GM12878 (cell line): ENCODE data around the gene CCL16. TPM values are rescaled to one million over a fixed set of nuclear protein-coding genes. Genes with fewer than 3 reads are reported as not detected.

Experiments used
- ATAC-seq: fragments of 200-7000 bp; cut with Tn5 transposase; 3 replicates; pipeline ENCODE4 v1.9.1; 2020; ENCODE audit warnings: mild to moderate bottlenecking, moderate library complexity
- BruUV-seq: library from RNA; stranded (reverse); fragments of 400-500 nt; replicated peaks from 2 replicates; lab custom pipeline; 2021; lab: Mats Ljungman, UMichigan
- CTCF ChIA-PET: fragments of 300-600 bp; sonication (Branson Sonifier 250); formaldehyde crosslinking; extraction: SDS; loops from one replicate; lab custom pipeline; 2021; ENCODE audit warnings: inconsistent platforms; lab: Yijun Ruan, JAX
- POLR2A ChIA-PET: fragments of 350-600 bp; formaldehyde crosslinking; extraction: SDS; loops from one replicate; lab custom pipeline; 2021; ENCODE audit warnings: inconsistent platforms; lab: Charles Lee
- RAD21 ChIA-PET: fragments of 300-600 bp; sonication (Branson Sonifier 250); formaldehyde crosslinking; loops from one replicate; lab custom pipeline; 2023; ENCODE audit warnings: antibody characterized with exemption; ENCODE audit not compliant: unreplicated experiment; lab: Charles Lee
- SMC1A ChIA-PET: fragments of 300-600 bp; sonication (Branson Sonifier 250); formaldehyde crosslinking; loops from one replicate; lab custom pipeline; 2023; ENCODE audit not compliant: unreplicated experiment, uncharacterized antibody; lab: Charles Lee
- DNase-seq: peaks from one replicate; pipeline ENCODE4 v3.0.0-alpha.2; 2011; ENCODE audit warnings: low read depth, low spot score
- FAIRE-seq: peaks from 3 replicates; lab custom pipeline; 2011; peaks lifted over from hg19 to GRCh38; lab: Jason Lieb, UNC
- H2AFZ ChIP-seq: 2 replicates; pipeline ENCODE4 v1.6.0; 2011; ENCODE audit warnings: low read depth, low read length, control low read depth; ENCODE audit not compliant: control insufficient read depth
- H3K27ac ChIP-seq: 2 replicates; pipeline ENCODE4 v1.5.1; 2011; ENCODE audit warnings: control low read depth; ENCODE audit not compliant: control insufficient read depth, insufficient read depth
- H3K27me3 ChIP-seq, 2 experiments: replicated peaks in 1 of 2; 2 replicates each; pipeline versions ENCODE4 v1.6.0 to v1.6.1; 2011; ENCODE audit warnings: low read length in 1 of 2; ENCODE audit not compliant: control insufficient read depth in 2 of 2, insufficient read depth in 2 of 2
- H3K36me3 ChIP-seq, 2 experiments: 2 replicates each; pipeline ENCODE4 v1.5.1; 2011; ENCODE audit warnings: low read length in 1 of 2; ENCODE audit not compliant: control insufficient read depth in 2 of 2, insufficient read depth in 2 of 2
- H3K4me1 ChIP-seq: 2 replicates; pipeline ENCODE4 v1.6.1; 2011; ENCODE audit warnings: mild to moderate bottlenecking, low read length, moderate library complexity, mixed read lengths; ENCODE audit not compliant: control insufficient read depth, insufficient read depth
- H3K4me2 ChIP-seq: 2 replicates; pipeline ENCODE4 v1.6.0; 2011; ENCODE audit warnings: control low read depth; ENCODE audit not compliant: control insufficient read depth, insufficient read depth
- H3K4me3 ChIP-seq: fragments of 200-600 bp; sonication (generic); 2 replicates; pipeline ENCODE4 v1.5.1; 2016
- H3K79me2 ChIP-seq: 2 replicates; pipeline ENCODE4 v1.6.0; 2011; ENCODE audit warnings: low read length; ENCODE audit not compliant: control insufficient read depth, insufficient read depth
- H3K9ac ChIP-seq: 2 replicates; pipeline ENCODE4 v1.8.0; 2011; ENCODE audit warnings: low read length, control low read depth, mixed read lengths; ENCODE audit not compliant: control insufficient read depth, insufficient read depth
- H3K9me3 ChIP-seq: replicated peaks from 3 replicates; pipeline ENCODE4 v1.5.1; 2011; ENCODE audit warnings: mild to moderate bottlenecking, low read length; ENCODE audit not compliant: control insufficient read depth, insufficient read depth
- H4K20me1 ChIP-seq: 2 replicates; pipeline ENCODE4 v1.6.0; 2011; ENCODE audit not compliant: control insufficient read depth, insufficient read depth
- ATF3 ChIP-seq: IDR thresholded peaks from 2 replicates; pipeline ENCODE4 v1.6.1; 2011; ENCODE audit warnings: low read depth, mild to moderate bottlenecking, low read length, moderate library complexity, borderline replicate concordance; ENCODE audit errors: extremely low read depth
- BCL3 ChIP-seq: IDR thresholded peaks from 2 replicates; pipeline ENCODE4 v1.6.1; 2011; ENCODE audit warnings: borderline replicate concordance, low read depth, mild to moderate bottlenecking, moderate library complexity, low read length; ENCODE audit not compliant: insufficient read depth, poor library complexity, severe bottlenecking
- BHLHE40 ChIP-seq, 2 experiments: fragments of 450-650 bp in 1 of 2; IDR thresholded peaks; 2 replicates each; pipeline ENCODE4 v1.6.1; 2011 to 2017; ENCODE audit warnings: low read depth in 2 of 2, borderline replicate concordance in 1 of 2, improper control_type of control experiment in 1 of 2, low read length in 1 of 2, mild to moderate bottlenecking in 1 of 2
- BRCA1 ChIP-seq: IDR thresholded peaks from 2 replicates; pipeline ENCODE4 v1.6.1; 2011; ENCODE audit warnings: low read depth, low read length, improper control_type of control experiment
- CHD4 ChIP-seq: fragments of 200-600 bp; sonication (generic); IDR thresholded peaks from 2 replicates; pipeline ENCODE4 v1.6.1; 2016; ENCODE audit warnings: mild to moderate bottlenecking
- FOXM1 ChIP-seq: IDR thresholded peaks from 2 replicates; pipeline ENCODE4 v1.6.1; 2012; ENCODE audit warnings: low read depth, mild to moderate bottlenecking, inconsistent platforms, low read length, moderate library complexity
- GATAD2B ChIP-seq: fragments of 450-650 bp; conservative IDR thresholded peaks from 2 replicates; pipeline ENCODE4 v1.6.1; 2017; ENCODE audit warnings: low read depth, mild to moderate bottlenecking, moderate library complexity
- HCFC1 ChIP-seq: fragments of 150-350 bp; IDR thresholded peaks from 2 replicates; pipeline ENCODE4 v1.6.1; 2014; ENCODE audit warnings: low read length
- RUNX3 ChIP-seq: IDR thresholded peaks from 2 replicates; pipeline ENCODE4 v1.6.1; 2012; ENCODE audit warnings: low read length, inconsistent platforms
- STAT3 ChIP-seq: IDR thresholded peaks from 2 replicates; pipeline ENCODE4 v1.6.1; 2011; ENCODE audit warnings: low read depth, low read length, improper control_type of control experiment
- ZNF24 ChIP-seq: fragments of 450-650 bp; IDR thresholded peaks from 2 replicates; pipeline ENCODE4 v1.6.1; 2017; ENCODE audit warnings: antibody characterized with exemption, mild to moderate bottlenecking
- WGBS: methylation state at CpG from one replicate; pipeline ENCODE4 v1.1.6; 2016; ENCODE audit warnings: low lambda C conversion rate; ENCODE audit not compliant: insufficient replicate concordance, insufficient coverage; ENCODE audit errors: missing lambda C conversion rate; 5-methylcytosine and 5-hydroxymethylcytosine counted together
- in situ Hi-C: fragments of 300-500 bp; cut with MboI; formaldehyde crosslinking; loops from 9 replicates; pipeline ENCODE4 v1.14.3; 2018; ENCODE audit warnings: mixed read lengths
- intact Hi-C: fragments of 100-400 bp; cut with micrococcal nuclease; formaldehyde crosslinking; loops from one replicate; pipeline ENCODE4 v1.14.2; 2022; ENCODE audit not compliant: unreplicated experiment
- polyA plus RNA-seq, 11 experiments: library from polyadenylated mRNA; depleted of rRNA in 4 of 11; unstranded in 6 of 11; stranded (reverse) in 5 of 11; fragments of >200 nt; fragmentation: Nextera tagmentation in 4 of 11; fragmentation: Illumina TruSeq in 1 of 11; extraction: Ambion mirVana in 4 of 11; extraction: Trizol in 1 of 11; gene quantifications; 1 replicate in 1 of 11; 2 replicates in 10 of 11; pipeline versions ENCODE4 v1.2.1 to v1.2.3, GENCODE V29; 2011 to 2016; ENCODE audit warnings: inconsistent platforms in 2 of 11, missing spikeins in 2 of 11, low read depth in 1 of 11
- total RNA-seq, 4 experiments: library from RNA; depleted of rRNA in 3 of 4; stranded (reverse); fragments of >200 nt in 3 of 4; fragmentation: Illumina TruSeq in 1 of 4; extraction: Trizol in 1 of 4; gene quantifications; 2 replicates each; pipeline versions ENCODE4 v1.2.1 to v1.2.3, GENCODE V29; 2013 to 2021

The CCL16 gene
- total and polyA plus RNA-seq, 10 of the 15 experiments (the other 5 are each of a cell fraction or from before 2014, with no cell fraction given) = not detected

GRCh38 chr17:35944151-35944550, 37.1 kb downstream of the CCL16 start:
- FAIRE-seq = no peak
- WGBS = 49% methylated on average over 4 of the region's 4 CpGs
- no peak for ATAC-seq
- H3K9ac ChIP-seq = no peak overlapping the region
- intact Hi-C loops = no loop called here
- H3K9me3 ChIP-seq = no peaks in the 10 kb centered on the region
- POLR2A ChIA-PET = no interaction called here
- CTCF ChIA-PET = interaction anchor here (2.4 kb wide), 1 partner anchor 95 kb away, joined by 8 read pairs; no protein-coding TSS in a partner anchor
- H3K79me2 ChIP-seq = no peaks in the 10 kb centered on the region
- no peaks in the 10 kb centered on the region for H3K4me1 ChIP-seq
- BruUV-seq = no TSS peak
- no peaks in the 10 kb centered on the region for H4K20me1 ChIP-seq
- H3K36me3 ChIP-seq = no peaks in the 10 kb centered on the region
- TF ChIP-seq FOXM1 (no peak), RUNX3 (no peak), BRCA1 (no peak), CHD4 (no peak), ATF3 (no peak), GATAD2B (no peak), BHLHE40 (IDR thresholded peaks at IDR 0.05; ENCODE audit: borderline replicate concordance in 1 of 2, low read depth in 2 of 2, low read length in 1 of 2) (no peak), HCFC1 (no peak), STAT3 (no peak), ZNF24 (no peak), BCL3 (no peak)
- TF ChIP-seq, all 136 proteins: peak for 0
- H3K27ac ChIP-seq = no peak overlapping the region
- no peak overlapping the region for H2AFZ ChIP-seq
- no peak overlapping the region for H3K4me2 ChIP-seq
- in situ Hi-C loops = no loop called here
- ChIA-PET SMC1A (interaction anchor here (1.1 to 1.9 kb wide), 4 partner anchors 9 to 102 kb away, joined by 3 to 8 read pairs (median 4); no protein-coding TSS in a partner anchor), RAD21 (no interaction called here)
- no peak for DNase-seq
- no peak overlapping the region for H3K4me3 ChIP-seq
- H3K27me3 ChIP-seq = no peaks in the 10 kb centered on the region
